Measurements from ENCODE around the gene ARMC6. TPM values are rescaled to one million over a fixed set of nuclear protein-coding genes. Genes with fewer than 3 reads are reported as not detected.

The ARMC6 gene
- total RNA-seq, 2 experiments from 2014 or later, result 4.6 to 5.3 TPM

Other genes with a start within 250 kb of the ARMC6 start
- gene COMP, start 242.3 kb upstream of the ARMC6 start, total RNA-seq, result not detected
- 100 to 1,000 TPM; 157 to 175 TPM for gene UPF1, start 201.6 kb upstream of the ARMC6 start, total RNA-seq
- not detected for gene CERS1, start 137.4 kb upstream of the ARMC6 start, total RNA-seq
- gene COPE, start 114.2 kb upstream of the ARMC6 start, total RNA-seq, result 100 to 1,000 TPM; 207 to 211 TPM
- gene DDX49, start 113.9 kb upstream of the ARMC6 start, total RNA-seq, result 10 to 100 TPM; 67.1 to 72.8 TPM
- under 1 TPM in 1 of 2 experiments, not detected in 1; 0.90 TPM for gene HOMER3, start 92.4 kb upstream of the ARMC6 start, total RNA-seq
- 10 to 100 TPM; 85.4 to 90.8 TPM for gene SUGP2, start 86 bp upstream of the ARMC6 start, total RNA-seq
- 10 to 100 TPM in 1 of 2 experiments, 1 to 10 TPM in 1; 8.3 to 10.6 TPM for gene SLC25A42, start 30.4 kb downstream of the ARMC6 start, total RNA-seq
- gene TMEM161A, start 104.9 kb downstream of the ARMC6 start, total RNA-seq, result 1 to 10 TPM; 9.4 to 9.9 TPM
- 1 to 10 TPM; 1.8 to 2.0 TPM for gene MEF2B, start 136.7 kb downstream of the ARMC6 start, total RNA-seq
- gene BORCS8, start 158.5 kb downstream of the ARMC6 start, total RNA-seq, result 10 to 100 TPM in 1 of 2 experiments, 1 to 10 TPM in 1; 6.6 to 13.6 TPM
- gene RFXANK, start 158.7 kb downstream of the ARMC6 start, total RNA-seq, result 10 to 100 TPM; 33.4 to 38.8 TPM
- gene NR2C2AP, start 169.8 kb downstream of the ARMC6 start, total RNA-seq, result 10 to 100 TPM in 1 of 2 experiments, 1 to 10 TPM in 1; 9.5 to 12.5 TPM
- not detected for gene NCAN, start 178.4 kb downstream of the ARMC6 start, total RNA-seq
- gene TM6SF2, start 239.7 kb downstream of the ARMC6 start, total RNA-seq, result not detected